GM12873 (cell line): ENCODE measurements around the gene JSRP1.

Source experiments
- TF ChIP-seq, protein P1 (sequence below): IDR thresholded peaks from 2 replicates; pipeline ENCODE4 v1.5.1; 2012; ENCODE audit warnings: low read depth, mild to moderate bottlenecking, moderate library complexity, low read length, control low read depth; ENCODE audit not compliant: insufficient read depth; ENCODE audit errors: missing control alignments

JSRP1 gene

DNA sequence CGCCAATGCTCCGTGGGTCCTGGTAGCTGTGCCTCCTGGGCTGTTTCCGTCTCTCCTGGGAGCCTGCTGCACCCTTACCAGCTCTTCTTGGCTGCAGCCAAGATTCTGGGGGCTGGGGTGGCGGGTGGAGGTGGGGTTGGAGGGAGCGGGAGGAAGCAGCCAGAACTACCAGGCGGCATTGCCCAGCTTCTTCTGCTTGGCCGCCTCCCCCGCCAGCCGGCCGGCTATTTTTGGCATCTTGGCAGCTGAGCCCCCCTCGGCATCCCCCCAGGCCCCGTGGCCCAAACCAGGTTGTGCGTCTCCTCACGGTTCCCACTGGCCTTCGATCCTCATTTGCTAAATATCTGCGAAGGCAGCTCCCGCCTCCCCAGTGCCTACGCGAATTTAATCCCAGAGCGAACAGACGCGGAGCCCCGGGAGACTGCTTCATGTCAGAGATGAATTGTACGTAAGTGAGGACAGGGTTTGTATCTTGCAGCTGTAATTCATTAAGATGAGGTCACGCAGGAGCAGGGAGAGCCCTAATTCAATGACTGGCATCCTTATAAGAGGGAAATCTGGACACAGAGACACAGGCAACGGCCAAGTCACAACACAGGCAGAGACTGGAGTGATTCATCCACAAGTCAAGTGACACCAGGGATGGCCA is 38.6 kb upstream of the JSRP1 start:
- TF ChIP-seq, protein P1, sequence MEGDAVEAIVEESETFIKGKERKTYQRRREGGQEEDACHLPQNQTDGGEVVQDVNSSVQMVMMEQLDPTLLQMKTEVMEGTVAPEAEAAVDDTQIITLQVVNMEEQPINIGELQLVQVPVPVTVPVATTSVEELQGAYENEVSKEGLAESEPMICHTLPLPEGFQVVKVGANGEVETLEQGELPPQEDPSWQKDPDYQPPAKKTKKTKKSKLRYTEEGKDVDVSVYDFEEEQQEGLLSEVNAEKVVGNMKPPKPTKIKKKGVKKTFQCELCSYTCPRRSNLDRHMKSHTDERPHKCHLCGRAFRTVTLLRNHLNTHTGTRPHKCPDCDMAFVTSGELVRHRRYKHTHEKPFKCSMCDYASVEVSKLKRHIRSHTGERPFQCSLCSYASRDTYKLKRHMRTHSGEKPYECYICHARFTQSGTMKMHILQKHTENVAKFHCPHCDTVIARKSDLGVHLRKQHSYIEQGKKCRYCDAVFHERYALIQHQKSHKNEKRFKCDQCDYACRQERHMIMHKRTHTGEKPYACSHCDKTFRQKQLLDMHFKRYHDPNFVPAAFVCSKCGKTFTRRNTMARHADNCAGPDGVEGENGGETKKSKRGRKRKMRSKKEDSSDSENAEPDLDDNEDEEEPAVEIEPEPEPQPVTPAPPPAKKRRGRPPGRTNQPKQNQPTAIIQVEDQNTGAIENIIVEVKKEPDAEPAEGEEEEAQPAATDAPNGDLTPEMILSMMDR: no peak

DNA sequence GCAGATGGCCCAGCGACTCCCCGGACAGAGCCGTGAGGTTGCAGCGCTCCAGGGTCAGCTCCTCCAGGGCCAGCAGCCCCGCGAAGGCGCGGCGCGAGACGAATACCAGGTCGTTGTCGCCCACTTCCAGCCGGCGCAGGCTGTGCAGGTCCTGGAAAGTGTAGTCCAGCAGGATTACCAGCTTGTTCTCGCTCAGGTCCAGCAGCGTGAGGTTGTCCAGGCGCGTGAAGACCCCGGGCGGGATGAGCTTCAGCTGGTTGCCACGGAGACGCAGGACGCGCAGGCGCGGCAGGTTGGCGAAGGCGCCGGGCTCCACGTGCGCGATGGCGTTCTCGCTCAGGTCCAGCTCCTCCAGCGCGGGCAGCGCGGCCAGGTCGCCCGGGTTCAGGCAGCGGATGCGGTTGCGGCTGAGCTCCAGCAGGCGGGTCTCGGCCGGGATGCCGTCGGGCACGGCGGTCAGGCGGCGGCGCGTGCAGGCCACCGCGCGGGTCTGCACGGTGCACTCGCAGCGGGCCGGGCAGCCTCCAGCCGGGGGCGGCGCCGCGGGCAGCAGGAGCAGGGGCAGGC is 35.1 kb upstream of the JSRP1 start:
- TF ChIP-seq, protein P1: no peak

DNA sequence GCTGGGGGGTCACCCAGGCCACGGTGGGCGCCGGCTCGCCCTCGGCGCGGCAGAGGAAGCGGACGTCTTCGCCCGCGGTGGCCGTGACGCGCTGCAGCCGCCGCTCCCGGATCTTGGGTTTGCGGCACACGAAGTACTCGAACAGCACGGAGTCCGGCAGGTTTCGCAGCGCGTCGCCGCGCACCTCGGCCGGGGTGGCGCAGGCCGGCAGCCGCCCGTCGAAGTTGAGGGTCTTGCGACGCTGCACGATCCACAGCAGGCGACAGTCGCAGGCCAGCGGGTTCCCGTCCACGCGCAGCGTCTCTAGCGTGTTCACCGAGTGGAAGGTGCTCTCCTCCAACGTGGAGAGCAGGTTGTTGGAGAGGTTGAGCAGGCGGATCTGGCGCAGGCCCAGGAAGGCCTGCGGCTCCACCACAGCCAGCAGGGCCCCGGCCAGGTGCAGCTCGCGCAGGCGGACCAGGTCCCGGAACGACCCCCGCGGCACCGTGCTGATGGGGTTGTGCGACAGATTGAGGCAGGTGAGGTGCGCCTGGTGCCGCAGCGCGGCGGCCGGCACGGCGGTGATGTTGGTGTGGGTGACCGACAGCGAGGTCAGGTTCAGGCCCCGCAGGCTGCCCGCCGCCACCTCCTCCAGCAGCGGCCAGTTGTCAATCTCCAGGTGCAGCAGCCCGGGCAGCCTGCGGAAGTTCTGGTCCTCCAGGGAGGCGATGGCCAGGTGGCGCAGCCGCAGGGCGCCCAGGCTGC is 34.4 kb upstream of the JSRP1 start:
- TF ChIP-seq, protein P1: no peak

DNA sequence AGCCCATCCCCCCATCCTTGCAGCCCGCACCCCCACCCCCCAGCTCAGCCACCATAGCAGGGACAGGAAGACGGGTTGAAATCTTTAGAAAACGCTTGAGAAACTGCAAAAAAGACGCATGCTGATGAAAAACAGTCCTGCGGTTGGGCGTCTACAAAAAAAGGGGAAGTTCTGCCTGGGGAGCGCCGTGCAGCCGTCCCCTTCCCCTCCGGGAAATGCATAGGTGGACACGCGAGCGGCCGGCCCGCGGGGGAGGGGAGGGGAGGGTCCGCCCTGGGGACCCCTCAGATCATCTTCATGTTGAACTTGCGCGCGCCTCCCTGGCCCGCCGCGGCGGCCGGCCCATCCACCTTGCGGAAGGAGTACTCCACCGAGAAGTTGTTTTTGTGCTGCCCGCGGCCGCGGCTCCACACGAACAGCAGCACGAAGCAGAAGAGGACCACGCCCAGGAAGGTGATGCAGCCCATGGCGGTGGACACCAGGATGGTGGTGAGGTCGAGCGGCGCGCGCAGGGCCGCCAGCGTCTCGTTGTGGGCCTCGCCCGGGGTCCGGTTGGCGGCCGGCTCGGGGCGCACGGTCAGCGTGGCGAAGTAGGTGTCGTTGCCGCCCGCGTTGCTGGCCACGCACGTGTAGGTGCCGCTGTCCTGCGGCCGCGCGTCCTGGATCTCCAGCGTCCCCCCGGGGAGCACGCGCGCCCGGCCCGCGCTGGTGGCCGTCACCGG is 33.7 kb upstream of the JSRP1 start:
- TF ChIP-seq, protein P1: no peak

DNA sequence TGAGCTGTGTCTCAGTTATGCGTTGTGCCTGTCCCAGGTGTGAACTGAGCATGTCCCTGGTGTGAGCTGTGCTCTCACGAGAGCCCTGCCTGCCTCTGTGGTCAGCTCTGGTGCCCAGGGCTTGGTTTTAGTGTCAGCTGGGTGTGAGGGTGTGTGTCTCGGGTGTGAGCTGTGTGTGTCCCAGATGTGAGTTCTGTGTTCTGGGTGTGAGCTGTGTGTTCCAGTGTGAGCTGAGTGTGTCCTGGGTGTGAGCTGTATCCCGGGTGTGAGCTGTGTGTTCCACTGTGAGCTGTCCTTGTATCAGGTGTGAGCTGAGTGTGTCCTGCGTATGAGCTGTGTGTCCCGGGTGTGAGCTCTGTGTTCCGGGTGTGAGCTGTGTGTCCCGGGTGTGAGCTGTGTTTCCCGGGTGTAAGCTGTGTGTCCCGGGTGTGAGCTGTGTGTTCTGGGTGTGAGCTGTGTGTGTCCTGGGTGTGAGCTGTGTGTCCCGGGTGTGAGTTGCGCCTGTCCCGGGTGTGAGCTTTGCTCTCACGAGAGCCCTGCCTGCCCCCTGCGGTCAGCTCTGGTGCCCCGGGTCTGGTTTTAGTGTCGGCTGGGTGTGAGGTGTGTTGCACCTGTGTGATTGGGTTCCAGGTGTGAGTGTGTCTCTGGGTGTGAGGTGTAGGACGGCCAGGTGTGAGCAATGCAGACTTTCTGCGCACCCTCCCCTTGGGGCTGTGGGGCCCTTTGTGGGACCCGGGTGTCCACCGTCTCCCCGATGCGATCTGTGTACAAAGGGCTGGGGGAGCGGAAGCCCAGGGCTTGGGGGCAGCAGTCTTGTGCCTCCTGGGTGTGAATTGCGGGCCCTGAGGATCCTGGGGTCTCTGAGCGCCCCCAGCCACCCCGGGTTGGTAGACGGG is 32.8 kb upstream of the JSRP1 start:
- TF ChIP-seq, protein P1: no peak

DNA sequence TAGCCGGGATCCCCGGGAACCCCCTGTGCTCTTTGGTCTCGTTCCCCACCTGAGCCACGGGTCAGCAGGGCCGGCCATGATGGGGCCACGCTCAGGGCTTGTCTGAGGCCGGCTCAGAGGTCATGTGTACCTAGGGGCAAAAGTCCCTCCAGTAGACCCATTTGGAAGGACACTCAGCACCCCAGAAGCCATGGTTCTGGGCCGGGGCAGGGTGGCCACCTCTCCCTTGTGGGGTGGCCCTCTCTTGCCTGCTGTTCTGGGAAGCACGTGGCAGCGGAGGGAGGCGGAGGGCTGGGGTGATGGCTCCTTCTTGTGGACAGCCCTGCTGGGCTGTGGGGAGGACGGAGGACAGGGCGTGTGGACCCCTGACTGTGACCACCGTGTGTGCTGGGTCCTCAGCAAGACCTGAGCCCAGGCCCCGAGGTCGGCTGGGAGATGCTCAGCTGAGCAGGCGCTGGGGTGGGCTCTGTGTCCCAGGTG is 32.2 kb upstream of the JSRP1 start:
- TF ChIP-seq, protein P1: no peak
